ENCODE measurements around the gene FRMD4A.

The FRMD4A gene

GRCh38 chr10:14186245-14186644, 144.5 kb downstream of the FRMD4A start:
- no peak for DNase-seq

GRCh38 chr10:14185316-14186045, 145.2 kb downstream of the FRMD4A start:
- DNase-seq, result peak; percentile 48

- DNase-seq, result peak; percentile 63
These were observed 145.8 kb downstream of the FRMD4A start for GRCh38 chr10:14184841-14185315.

- DNase-seq, result no peak
These were observed 147.9 kb downstream of the FRMD4A start for GRCh38 chr10:14182781-14183180.

- no peak for DNase-seq
These were observed 149.2 kb downstream of the FRMD4A start for GRCh38 chr10:14181567-14181936.

- no peak for DNase-seq
These were observed 149.7 kb downstream of the FRMD4A start for GRCh38 chr10:14180911-14181566.

- no peak for DNase-seq
These were observed 151.5 kb downstream of the FRMD4A start for GRCh38 chr10:14179251-14179650.

GRCh38 chr10:14173706-14174594, 156.8 kb downstream of the FRMD4A start:
- DNase-seq, result peak; percentile 82

- DNase-seq, result no peak
These were observed 157.4 kb downstream of the FRMD4A start for GRCh38 chr10:14173391-14173705.

- no peak for DNase-seq
These were observed 158.3 kb downstream of the FRMD4A start for GRCh38 chr10:14172336-14172950.

GRCh38 chr10:14171336-14171735, 159.4 kb downstream of the FRMD4A start:
- no peak for DNase-seq

GRCh38 chr10:14163377-14164086, 167.2 kb downstream of the FRMD4A start:
- DNase-seq, result peak; percentile 36

- DNase-seq, result no peak
These were observed 167.9 kb downstream of the FRMD4A start for GRCh38 chr10:14162629-14163344.

- DNase-seq, result no peak
These were observed 168.7 kb downstream of the FRMD4A start for GRCh38 chr10:14162061-14162460.

- no peak for DNase-seq
These were observed 170.4 kb downstream of the FRMD4A start for GRCh38 chr10:14160299-14160698.

GRCh38 chr10:14158575-14158974, 172.1 kb downstream of the FRMD4A start:
- DNase-seq, result no peak

- DNase-seq, result no peak
These were observed 174.6 kb downstream of the FRMD4A start for GRCh38 chr10:14156104-14156503.

GRCh38 chr10:14153570-14154055, 177.1 kb downstream of the FRMD4A start:
- DNase-seq, result peak; percentile 5

GRCh38 chr10:14151571-14151970, 179.2 kb downstream of the FRMD4A start:
- DNase-seq, result no peak

- DNase-seq, result no peak
These were observed 180.2 kb downstream of the FRMD4A start for GRCh38 chr10:14150526-14150925.

- no peak for DNase-seq
These were observed 184.2 kb downstream of the FRMD4A start for GRCh38 chr10:14146501-14146900.
